Fibroblast of skin of right biceps (primary cell): Measurements from ENCODE around the gene INSR.
A peak's percentile ranks its signal among the peaks of the same experiment; 100 is the strongest.
"Not testable (repeated sequence)": the region's sequence is repeated elsewhere in the genome, so short reads cannot be mapped to it uniquely, and the experiment has no call there.

Experiments
- DNase-seq: peaks from one replicate; pipeline ENCODE4 v3.0.0-alpha.2; 2013

INSR gene

GRCh38 chr19:7293762-7294557 is at the start of gene INSR:
Gene INSR (minus strand): TSS chr19:7294414. CDS start chr19:7293891, 523 bp downstream.
- DNase-seq = peak; percentile 90

GRCh38 chr19:7342143-7342542 is 47.9 kb upstream of the INSR start:
- no peak for DNase-seq

- peak; percentile 70 for DNase-seq
Observed at GRCh38 chr19:7340959-7341837, 47.0 kb upstream of the INSR start.

GRCh38 chr19:7337380-7338194 is 43.4 kb upstream of the INSR start:
- DNase-seq = no peak

- no peak for DNase-seq
Observed at GRCh38 chr19:7336321-7336973, 42.2 kb upstream of the INSR start.

- DNase-seq = no peak
Observed at GRCh38 chr19:7333198-7334118, 39.2 kb upstream of the INSR start.

GRCh38 chr19:7331446-7331845 is 37.2 kb upstream of the INSR start:
- DNase-seq = no peak

GRCh38 chr19:7328647-7329046 is 34.4 kb upstream of the INSR start:
- no peak for DNase-seq

GRCh38 chr19:7327802-7328201 is 33.6 kb upstream of the INSR start:
- DNase-seq = no peak

GRCh38 chr19:7326105-7326877 is 32.1 kb upstream of the INSR start:
- DNase-seq = peak; percentile 1

GRCh38 chr19:7318176-7318575 is 24.0 kb upstream of the INSR start:
- no peak for DNase-seq

GRCh38 chr19:7312816-7313215 is 18.6 kb upstream of the INSR start:
- no peak for DNase-seq

GRCh38 chr19:7311911-7312310 is 17.7 kb upstream of the INSR start:
- DNase-seq = no peak

GRCh38 chr19:7308327-7308726 is 14.1 kb upstream of the INSR start:
- not testable (repeated sequence) for DNase-seq

- no peak for DNase-seq
Observed at GRCh38 chr19:7307590-7308218, 13.5 kb upstream of the INSR start.

GRCh38 chr19:7304200-7304599 is 10.0 kb upstream of the INSR start:
- no peak for DNase-seq

GRCh38 chr19:7303470-7303869 is 9.3 kb upstream of the INSR start:
- no peak for DNase-seq

GRCh38 chr19:7301525-7301924 is 7.3 kb upstream of the INSR start:
- no peak for DNase-seq

GRCh38 chr19:7297742-7298141 is 3.5 kb upstream of the INSR start:
- no peak for DNase-seq

- DNase-seq = no peak
Observed at GRCh38 chr19:7295912-7296536, 1.8 kb upstream of the INSR start.
